ENCODE results near the gene VIT. TPM values are rescaled to one million over a fixed set of nuclear protein-coding genes. Genes with fewer than 3 reads are reported as not detected.

The VIT gene
- total RNA-seq, 2 donors from 2014 or later = 16.2 to 36.2 TPM

Other genes with a start within 250 kb of the VIT start
- gene FEZ2, start 98.5 kb upstream of the VIT start, total RNA-seq = 10 to 100 TPM; 63.6 to 83.3 TPM